Suprapubic skin (tissue), 4 donors: ENCODE measurements around the gene LRFN2.

ENCODE experiments used
- POLR2A ChIP-seq, 2 donors: fragments of 450-650 bp; IDR thresholded peaks; one replicate each; pipeline ENCODE4 v1.6.1; 2017; ENCODE audit warnings: antibody characterized with exemption in 2 of 2, mild to moderate bottlenecking in 2 of 2, moderate library complexity in 2 of 2
- POLR2AphosphoS5 ChIP-seq, 3 donors: sonication (generic); formaldehyde crosslinking; IDR thresholded peaks; one replicate each; pipeline ENCODE4 v1.6.1; 2017; ENCODE audit warnings: antibody characterized with exemption in 3 of 3
- TF ChIP-seq, protein P1 (sequence below), 2 donors: fragments of 200-600 bp in 1 of 2; fragments of 450-650 bp in 1 of 2; sonication (generic) in 1 of 2; IDR thresholded peaks; one replicate each; pipeline ENCODE4 v1.5.1; 2016 to 2019; ENCODE audit warnings: antibody characterized with exemption in 2 of 2, mild to moderate bottlenecking in 1 of 2, moderate library complexity in 1 of 2

DNA sequence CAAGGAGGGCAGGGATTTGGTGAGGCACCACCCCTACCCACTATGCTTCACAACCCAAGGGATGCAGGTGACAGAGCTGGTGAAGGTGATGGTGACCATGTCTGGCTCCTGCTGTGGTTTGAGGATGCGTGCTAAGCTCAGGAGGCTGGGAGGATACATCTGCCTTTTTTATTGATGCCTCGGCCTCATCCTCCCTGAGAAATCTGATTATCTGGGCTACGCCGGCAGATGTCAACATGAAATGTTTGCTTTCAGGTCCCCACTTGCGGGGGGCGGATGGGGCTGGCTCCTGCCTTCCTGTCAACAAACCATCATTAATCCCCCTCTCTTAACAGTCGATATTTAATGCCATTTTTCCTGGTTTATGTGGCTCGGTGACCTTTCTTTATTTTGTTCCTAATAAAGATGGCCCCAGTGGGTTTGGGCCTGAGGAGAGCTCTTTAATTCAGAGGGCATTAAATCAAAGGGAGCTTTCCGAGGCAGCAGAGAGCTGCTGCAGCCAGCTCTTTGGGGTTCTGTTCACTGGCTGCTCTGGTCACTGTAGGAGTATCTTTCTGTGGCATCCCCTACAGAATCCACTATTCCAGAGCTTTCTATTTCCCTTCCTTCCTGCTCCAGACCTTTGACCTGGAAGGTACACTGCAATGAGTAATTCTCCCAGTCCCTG is 33.5 kb upstream of the LRFN2 start:
- no peak for TF ChIP-seq POLR2AphosphoS5 (IDR thresholded peaks at IDR 0.05)
- TF ChIP-seq, protein P1, sequence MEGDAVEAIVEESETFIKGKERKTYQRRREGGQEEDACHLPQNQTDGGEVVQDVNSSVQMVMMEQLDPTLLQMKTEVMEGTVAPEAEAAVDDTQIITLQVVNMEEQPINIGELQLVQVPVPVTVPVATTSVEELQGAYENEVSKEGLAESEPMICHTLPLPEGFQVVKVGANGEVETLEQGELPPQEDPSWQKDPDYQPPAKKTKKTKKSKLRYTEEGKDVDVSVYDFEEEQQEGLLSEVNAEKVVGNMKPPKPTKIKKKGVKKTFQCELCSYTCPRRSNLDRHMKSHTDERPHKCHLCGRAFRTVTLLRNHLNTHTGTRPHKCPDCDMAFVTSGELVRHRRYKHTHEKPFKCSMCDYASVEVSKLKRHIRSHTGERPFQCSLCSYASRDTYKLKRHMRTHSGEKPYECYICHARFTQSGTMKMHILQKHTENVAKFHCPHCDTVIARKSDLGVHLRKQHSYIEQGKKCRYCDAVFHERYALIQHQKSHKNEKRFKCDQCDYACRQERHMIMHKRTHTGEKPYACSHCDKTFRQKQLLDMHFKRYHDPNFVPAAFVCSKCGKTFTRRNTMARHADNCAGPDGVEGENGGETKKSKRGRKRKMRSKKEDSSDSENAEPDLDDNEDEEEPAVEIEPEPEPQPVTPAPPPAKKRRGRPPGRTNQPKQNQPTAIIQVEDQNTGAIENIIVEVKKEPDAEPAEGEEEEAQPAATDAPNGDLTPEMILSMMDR (IDR thresholded peaks at IDR 0.05) = no peak
- no peak for TF ChIP-seq POLR2A (IDR thresholded peaks at IDR 0.05)
